IPS DF 19.7 (cell line): ENCODE results near the gene BAG1.

Source experiments
- DNase-seq: peaks from one replicate; pipeline ENCODE4 v3.0.0-alpha.2; 2013; ENCODE audit warnings: low read depth, low spot score

The BAG1 gene

DNA sequence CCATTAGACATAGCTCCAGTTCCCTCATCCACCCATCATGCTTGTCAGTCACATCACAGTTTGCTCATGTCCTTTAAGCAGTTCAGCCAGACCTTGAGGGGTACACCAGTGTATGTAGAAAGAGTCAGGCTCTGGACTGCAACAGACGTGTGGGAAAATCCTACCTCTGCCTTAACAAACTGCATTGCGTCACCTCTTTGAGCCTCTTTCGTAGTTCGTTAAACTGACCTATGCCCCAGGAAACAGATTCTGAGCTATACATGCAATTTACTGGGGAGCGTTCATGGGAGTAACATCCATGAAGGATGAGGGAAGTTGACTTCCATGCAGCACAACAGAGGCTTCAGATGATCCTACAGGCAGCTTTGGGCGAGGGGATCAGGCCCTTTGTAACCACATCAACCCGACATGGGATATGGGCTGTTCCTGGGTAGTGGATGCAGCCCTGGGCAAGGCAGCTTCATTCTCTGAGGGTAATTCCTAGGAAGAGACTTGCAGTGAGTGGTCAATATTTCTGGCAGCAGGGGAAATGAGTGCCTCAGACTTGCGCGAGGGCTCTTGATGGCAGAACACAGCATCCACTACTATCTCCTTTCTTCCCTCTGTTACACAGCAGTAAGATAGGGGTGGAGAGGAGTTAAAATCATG is 20.2 kb downstream of the BAG1 start:
- DNase-seq: no peak

DNA sequence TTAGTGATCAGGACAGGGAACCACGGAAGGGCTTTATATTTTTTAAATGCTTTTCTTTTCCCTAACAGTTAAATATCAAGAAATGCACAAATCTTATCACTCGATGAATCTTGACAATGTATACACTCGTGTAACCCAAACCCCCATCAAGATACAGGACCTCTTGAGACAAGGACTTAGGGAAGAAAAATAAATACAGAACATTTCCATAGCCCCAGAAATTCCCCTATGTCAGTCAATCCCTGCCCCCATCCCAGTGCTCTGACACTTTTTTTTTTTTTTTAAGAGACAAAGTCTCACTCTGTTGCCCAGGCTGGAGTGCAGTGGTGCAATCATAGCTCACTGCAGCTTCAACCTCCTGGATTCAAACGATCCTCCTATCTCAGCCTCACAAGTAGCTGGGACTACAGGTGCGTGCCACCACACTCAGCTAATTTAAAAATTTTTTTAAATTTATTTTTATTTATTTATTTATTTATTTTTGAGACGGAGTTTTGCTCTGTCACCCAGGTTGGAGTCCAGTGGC is 21.8 kb downstream of the BAG1 start:
- DNase-seq: no peak

DNA sequence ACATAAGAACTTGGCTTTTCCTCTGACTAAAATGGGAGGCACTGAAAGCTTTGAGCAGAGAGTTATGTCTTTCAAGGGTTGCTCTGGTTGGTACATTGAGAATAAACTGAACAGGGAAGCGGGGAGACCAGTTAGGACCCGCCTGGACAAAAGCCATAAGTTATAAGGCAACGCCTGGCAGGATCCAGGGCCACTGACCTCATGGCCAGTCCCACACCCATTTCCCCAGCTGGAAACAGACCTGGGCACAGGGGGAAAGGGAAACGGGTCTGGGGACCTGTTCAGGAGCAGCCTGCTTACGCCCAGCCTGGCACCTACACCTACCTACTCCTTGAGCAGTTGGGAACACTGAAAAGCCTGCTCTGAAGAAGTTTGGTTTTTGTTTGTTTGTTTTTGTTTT is 23.2 kb downstream of the BAG1 start:
- DNase-seq: no peak

DNA sequence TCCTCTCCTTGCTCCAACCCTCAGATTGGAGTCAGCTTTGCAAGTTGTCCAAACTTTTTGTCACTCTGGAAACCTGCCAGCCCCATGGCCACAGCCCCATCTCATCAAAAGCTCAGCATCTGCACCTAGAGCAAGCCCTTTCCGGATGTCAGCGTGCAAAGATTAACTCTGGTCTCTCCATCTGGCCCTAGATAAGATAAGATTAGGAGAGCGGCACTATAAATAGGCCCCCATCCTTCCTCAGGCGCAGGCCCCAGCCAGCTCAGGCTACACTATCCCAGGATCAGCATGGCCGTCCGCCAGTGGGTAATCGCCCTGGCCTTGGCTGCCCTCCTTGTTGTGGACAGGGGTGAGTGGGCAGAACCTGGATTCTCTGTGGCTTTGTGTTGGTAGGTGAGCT is 24.6 kb downstream of the BAG1 start, which contains the start of gene SPINK4:
SPINK4 (plus strand) TSS at position 247 of the 400 bp plus-strand sequence; CDS start at position 289, 42 bp downstream.
- DNase-seq: no peak

DNA sequence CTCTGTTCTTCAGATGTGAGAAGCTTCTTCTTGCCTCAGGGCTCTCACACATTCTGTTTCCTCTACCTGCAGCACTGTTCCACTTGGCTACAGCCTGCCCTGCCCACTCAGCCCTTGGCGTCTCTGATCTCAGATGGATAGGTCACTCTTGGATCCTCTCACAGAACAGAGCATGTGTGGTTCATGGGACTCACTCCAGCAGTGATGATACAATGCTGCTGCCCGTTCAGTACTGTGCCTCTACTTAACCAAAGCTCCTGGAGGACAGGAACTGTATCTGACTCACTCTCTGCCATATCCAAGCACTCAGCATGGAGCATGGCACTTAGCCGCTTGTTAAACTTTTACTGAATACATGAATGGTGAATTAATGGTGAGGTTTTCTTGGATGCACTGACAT is 27.9 kb downstream of the BAG1 start:
- no peak for DNase-seq

DNA sequence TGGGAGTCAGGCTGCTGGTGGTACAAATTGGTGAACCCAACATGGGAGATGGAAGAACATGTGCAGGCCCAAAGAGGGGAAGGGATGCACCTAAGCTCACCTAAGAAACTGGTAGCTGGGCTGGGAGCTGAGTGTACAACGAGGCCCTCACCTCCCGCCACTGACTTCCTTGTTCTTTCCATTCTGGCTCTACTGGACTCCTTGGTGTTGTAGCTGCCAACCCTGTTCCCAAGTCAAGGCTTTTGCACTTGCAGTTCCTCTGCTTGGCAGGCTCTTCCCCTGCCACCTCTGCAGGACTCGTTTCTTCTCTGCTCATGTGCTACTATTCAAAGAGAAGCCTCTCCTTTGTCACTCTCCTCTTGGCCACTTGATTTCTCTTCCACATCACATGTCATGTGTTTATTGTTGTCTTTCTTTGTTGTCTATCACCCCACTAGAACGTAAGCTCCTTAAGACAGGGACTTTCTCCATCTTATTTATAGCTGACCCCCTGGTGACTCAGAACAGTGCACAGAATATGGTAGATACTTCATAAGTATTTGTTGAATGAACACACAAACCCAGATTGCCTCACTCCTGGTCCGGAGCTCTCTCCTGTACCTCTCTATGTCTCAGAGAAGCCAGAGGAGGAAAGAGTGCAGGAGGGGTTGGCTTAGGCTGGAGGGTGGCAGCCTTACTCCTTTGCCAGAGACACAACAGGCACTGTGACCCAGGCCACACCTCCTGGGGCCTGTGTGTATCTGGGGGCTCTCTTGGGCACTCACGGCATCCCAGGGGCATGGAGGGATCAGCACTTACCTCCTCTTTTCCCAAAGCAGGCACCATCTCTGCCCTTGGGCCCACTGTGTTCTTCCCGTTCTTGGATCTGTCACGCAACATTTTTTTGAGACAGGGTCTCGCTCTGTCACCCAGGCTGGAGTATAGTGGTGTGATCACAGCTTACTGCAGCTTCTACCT is 29.7 kb downstream of the BAG1 start:
- DNase-seq: no peak

DNA sequence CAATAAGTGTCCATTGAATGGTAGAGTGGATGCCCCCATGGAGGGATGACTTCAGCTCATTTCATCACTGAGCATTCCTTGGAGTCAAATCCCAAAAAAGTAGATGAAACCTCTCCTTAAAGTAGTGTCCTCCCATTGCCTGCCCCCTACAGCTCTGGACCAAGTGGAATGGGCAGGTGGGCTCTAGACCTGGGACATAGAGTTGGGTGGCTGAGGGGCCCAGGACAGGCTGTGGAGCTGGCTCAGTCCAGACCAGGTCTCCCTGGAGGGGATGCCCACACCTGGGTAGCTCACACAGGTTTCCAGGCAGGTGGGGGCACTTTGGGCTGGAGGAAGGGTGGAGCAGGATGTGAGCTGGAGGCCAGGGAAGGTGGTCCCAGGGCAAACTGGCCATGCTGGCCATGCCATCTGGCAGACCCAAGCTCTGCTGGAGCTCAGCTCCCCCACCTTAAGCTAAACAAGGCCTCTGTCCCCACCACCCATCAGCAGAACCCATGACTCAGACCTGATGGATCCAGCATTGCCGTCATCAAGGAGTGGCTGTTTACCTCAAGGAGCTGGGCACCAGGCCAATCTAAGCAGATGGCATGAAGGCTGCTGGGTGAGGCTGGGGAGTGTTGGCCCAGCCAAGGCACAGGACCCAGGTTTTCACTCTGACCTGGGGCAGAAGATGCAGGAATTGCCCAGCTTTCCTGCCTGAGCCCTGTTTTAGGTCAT is 30.7 kb downstream of the BAG1 start:
- DNase-seq: no peak

DNA sequence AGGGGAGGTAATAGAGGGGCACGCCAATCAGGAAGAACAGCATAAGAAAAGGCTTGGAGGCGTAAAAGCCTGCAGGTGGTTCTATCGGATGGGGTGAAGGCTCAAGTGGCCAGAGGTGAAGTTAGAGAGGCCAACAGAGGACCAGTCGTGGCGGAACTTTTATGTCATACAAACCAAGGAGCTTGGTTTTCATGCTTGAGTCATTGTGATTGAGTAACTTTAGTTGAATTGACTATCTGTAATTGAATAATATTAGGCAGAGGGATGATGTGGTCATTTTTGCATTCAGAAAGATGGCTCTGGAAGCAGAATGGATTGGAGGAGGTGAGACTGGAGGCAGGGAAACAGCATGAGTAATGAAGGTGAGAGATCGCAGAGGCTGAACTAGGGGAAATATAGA is 31.7 kb downstream of the BAG1 start:
- DNase-seq: no peak

DNA sequence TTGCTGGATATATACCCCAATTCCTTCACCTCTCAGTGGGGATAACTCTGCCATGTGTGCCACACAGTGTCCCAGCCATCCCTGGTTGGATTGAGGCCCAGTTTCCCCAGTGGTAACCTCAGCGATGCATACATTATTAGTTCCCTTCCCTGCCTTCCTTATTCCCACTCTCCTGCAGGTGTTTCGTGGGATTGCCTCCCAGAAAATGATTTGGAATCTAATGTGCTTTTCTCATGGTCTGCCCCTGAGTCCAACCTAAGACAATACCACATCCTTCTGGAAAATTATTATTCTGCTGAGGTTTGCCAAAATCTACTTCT is 32.9 kb downstream of the BAG1 start:
- DNase-seq: no peak

DNA sequence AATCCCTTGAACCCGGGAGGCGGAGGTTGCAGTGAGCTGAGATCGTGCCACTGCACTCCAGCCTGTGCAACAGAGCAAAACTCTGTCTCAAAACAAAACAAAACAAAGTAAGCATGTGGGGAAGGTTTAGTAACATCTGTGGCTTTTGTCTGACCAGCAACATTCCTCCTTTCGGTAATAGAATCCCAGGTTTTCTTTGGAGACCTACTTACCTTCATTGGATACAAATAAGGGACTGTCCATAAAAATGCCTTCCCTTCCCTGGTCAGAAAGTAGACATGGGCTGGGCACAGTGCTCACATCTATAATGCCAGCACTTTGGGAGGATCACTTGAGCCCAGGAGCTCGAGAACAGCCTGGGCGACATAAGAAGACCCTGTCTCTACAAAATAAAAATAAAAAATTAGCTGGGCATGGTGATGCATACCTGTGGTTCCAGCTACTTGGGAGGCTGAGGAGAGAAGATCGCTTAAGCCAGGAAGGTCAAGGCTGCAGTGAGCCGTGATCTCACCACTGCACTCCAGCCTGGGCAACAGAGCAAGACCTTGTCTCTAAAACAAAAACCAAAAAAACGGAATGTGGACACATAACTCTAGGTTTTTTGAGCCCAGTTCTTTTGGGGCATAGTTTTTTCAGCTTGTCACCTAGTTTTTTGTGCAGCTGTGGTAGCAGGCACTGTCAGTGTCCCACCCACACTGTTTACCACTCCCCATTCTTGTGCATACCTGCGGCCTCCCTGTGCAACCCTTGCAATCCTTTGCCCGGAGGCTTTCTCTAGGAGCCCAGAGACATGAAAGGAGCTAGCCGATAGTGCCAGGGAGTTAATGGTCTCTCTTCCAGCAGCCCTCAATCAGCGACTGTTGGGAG is 33.5 kb downstream of the BAG1 start:
- no peak for DNase-seq

DNA sequence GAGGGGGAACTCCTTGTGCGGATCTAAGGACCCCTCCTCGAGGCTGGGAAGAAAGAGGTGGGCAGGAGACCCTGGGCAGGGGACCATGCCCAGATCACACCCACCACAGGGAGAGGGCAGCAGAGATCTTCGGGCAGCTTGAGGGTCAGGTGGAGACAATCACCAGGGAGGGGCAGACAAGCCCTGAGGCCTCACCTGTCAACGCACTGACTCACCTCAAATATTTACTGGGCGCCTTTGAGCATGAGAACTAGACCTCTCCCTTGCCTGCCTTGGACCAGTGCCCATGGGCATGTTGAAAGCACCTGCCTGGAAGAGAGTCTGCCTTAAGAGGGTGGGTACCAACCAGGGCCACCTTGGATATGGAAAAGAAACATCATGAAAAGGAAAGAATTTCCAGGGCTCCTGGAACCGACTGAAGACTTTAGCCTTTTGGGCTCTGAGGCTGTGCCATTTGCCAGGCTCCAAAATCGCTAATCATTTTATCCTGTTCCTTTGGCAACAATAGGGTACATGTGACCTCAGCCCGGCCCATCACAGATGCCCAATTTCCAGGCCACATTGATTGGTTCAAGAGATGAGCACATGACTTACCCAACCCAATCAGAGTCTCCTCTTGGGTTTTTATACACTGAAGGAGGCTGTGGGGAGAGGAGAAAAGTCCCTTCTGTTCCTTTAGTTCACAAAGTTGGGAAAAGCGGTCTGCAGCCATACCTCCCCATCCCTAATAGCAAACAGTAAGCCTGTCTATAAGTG is 35.0 kb downstream of the BAG1 start:
- DNase-seq: no peak

DNA sequence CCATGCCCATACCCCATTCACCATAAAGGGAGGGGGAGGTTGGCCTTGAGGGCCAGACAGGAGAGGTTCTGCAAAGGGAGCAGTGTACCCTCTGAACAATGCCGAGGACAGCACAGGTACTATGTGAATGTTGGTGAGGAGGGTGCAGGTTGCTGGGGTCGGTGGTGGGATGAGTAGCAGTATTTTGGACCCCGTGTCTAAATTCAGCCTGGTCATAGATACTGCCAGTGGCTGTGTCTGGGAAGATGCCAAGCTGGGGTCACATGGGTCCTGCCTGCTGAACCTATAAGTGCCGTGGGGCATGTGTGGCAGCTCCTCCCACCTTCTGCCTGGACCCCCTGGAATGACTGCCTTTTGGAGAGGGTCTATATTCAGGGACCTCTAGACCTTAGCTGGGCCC is 35.9 kb downstream of the BAG1 start:
- no peak for DNase-seq

DNA sequence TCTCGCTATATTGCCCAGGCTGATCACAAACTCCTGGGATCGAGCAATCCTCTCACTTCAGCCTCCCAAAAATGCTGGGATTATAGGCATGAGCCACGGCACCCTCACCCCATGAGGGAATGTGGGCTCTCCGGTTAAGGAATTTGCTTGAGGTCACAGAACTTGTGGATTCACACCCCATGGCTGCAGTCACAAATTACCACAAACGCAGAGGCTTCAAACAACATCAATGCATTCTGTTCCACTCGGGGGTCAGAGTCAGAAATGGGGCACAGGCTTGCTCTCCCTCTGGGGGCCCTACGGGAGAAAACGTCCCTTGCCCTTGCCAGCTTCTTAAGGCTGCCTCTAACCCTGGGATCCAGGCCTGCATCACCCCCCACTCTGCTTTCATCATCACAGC is 36.8 kb downstream of the BAG1 start:
- no peak for DNase-seq

DNA sequence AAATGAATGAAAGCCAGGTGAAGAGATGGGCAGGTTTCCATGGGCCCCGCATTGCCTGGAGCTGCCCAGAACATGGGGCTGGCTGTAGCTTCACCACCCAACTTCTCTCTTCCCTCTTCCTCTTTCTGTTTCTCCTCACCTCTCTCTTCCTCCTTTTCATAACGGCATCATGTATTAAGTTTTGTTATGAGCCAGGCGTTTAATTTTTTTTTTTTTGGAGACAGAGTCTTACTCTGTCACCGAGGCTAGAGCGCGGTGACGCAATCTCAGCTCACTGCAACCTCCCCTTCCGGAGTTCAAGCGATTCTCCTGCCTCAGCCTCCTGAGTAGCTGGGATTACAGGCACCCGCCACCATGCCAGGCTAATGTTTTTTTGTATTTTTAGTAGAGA is 37.5 kb downstream of the BAG1 start:
- no peak for DNase-seq

DNA sequence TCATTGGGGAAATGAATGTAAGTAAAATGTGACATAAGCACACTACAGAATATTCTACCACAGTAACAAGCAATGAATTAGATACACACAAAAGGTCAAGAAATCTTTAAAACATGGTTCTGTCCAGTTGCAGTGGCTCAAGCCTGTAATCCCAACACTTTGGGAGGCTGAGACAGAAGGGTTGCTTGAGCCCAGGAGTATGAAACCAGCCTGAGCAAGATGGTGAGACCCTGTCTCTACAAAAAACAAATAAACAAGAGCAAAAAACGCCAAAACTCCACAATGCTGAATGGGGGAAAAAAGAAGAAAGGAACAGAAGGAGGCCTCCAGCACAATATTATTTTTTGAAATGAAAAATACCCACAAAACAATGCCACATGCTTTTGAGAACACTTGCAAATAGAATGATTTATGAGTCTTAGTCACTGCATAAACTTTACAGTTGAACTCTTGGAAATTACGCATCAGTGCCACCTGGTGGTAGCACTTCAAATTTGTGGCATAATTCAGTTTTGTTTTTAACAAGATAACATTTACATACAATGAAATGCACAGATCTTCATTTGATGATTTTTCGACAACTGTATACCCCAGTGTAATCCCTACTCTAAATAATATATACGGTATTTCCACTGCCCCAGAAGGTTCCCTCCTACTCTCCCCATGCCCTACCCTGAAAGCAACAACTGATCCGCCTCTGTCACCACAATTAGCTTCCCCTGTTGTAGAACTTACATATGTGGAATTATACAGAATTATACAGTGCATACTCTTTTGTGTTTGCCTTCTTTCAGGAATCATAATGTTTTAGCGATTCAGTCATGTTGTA is 39.0 kb downstream of the BAG1 start:
- DNase-seq: no peak

DNA sequence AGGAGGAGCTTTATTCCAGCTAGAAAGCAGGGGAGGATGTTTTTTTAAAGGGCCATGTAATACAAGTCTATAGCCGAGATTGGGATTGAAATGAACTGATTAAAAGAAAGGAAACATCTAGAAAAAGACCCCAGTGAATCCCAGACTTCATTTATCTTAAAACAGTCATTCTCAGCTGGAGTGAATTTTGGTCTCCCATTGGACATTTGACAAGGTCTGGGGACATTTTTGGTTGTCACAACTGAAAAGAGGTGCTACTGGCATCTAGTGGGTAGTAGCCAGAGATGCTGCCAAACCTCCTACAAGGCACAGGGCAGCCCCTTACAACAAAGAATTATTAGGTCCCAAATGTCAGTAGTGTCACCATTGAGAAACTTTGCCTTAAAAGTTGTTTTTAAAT is 40.8 kb downstream of the BAG1 start:
- no peak for DNase-seq

DNA sequence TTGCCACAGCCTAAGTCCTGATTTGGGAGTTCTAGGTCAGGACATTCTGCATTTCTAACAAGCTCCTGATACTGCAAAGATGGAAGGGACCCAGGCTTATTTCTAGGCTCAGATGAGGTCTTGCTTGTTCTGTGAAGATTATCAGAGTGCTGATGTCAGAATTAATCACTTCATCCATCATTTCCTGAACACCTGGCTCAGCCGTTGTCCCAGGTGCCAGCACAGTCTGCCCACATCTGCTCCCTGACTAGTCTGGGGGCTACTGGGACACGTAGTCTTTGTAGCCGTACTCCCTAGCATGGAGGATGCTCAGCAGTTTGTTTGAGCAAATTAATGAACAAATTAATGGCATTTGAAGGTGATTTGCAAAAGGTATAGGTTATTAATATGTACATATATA is 42.5 kb downstream of the BAG1 start:
- no peak for DNase-seq

DNA sequence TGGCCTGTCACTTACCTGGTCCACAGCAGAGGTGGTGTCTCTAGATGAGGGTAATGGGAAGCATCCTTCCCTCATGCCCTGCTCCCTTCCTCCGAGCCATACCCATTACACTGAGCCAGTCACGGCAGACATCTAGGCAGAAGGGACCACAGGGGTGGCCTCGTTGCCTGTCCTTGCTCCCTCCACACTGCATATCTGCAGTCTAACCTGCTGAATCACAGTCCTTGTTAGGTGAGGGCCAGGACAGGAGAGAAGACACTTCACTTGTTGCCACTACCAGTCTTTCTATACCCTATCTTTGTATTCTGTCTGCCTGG is 43.0 kb downstream of the BAG1 start:
- no peak for DNase-seq

DNA sequence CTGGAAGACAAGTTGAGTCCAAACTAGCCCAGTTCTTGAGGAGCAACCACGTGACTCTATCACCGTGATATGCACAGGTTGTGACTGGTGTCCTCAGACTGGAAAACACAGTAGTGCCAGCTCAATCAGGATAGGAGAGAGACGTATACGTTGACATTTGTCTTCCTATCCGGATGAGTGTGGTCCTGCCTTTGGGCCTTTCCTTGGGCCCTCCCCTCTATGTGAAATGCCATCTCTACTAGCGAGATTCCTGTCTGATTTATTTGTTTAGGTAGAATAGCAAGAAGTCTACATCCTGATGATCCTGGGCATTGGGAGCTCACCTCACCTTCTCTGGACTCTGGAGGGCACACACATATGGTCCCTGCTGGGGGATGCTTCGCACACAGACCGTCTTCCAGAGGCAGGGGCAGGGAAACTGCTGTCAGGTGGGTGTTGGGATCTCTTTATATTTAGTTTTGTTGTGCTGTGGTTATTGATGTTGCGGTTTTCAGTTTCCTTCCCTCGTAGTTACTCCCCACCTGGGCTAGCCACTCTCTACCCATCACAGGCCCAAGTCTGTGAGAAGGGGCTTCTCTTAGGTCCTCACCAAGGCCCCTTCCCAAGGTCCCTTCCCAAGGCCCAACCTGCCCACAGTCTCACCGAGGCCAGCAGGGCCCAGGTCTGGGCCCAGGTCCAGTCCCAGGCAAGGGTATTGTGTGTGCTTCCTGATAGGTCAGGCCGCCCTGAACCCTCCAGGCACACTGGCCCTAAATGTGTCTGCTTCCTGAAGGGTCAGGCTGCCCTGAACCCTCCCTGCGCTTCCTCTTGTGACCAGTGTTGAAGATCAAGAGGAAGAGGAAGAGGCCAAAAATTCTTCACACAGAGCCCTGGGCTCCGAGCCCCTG is 43.6 kb downstream of the BAG1 start:
- no peak for DNase-seq
